ENCODE data around the gene ACTL7A.

DNA sequence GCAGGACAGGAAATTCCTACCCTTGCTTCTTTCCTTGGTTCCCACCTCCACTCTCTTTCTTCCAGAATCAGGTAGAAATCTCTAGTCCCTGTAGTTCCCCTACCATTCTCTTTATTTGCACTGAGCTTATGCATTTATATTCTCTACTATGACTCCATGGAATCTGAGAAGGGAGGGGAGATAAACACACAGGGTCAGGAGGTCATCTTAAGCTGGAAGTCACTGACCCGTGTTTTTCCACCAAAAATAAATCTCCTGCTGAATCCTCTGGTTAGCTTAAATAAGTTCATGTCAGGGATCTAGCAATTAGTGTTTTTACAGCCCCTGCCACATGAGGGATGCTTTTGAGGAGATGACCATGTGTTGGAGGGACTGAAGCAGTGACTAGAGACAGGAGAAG lies 10.0 kb upstream of the ACTL7A start:
- TF ChIP-seq, protein P1, sequence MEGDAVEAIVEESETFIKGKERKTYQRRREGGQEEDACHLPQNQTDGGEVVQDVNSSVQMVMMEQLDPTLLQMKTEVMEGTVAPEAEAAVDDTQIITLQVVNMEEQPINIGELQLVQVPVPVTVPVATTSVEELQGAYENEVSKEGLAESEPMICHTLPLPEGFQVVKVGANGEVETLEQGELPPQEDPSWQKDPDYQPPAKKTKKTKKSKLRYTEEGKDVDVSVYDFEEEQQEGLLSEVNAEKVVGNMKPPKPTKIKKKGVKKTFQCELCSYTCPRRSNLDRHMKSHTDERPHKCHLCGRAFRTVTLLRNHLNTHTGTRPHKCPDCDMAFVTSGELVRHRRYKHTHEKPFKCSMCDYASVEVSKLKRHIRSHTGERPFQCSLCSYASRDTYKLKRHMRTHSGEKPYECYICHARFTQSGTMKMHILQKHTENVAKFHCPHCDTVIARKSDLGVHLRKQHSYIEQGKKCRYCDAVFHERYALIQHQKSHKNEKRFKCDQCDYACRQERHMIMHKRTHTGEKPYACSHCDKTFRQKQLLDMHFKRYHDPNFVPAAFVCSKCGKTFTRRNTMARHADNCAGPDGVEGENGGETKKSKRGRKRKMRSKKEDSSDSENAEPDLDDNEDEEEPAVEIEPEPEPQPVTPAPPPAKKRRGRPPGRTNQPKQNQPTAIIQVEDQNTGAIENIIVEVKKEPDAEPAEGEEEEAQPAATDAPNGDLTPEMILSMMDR (IDR thresholded peaks at IDR 0.05): no peak
- no peak for TF ChIP-seq POLR2A (IDR thresholded peaks at IDR 0.05)

Data from tibial nerve (tissue), 3 donors.